Heart left ventricle (tissue), 16 donors: ENCODE data around the gene NCK2. TPM values are rescaled to one million over a fixed set of nuclear protein-coding genes. Genes with fewer than 3 reads are reported as not detected.

Experiments used
- ATAC-seq, 4 donors: fragments of 200-7000 bp; cut with Tn5 transposase; one replicate each; pipeline ENCODE4 v1.9.1; 2020 to 2022; ENCODE audit warnings: moderate library complexity in 4 of 4, mild to moderate bottlenecking in 3 of 4, moderate number of reproducible peaks in 1 of 4
- DNase-seq, 5 donors: peaks; one replicate each; pipeline ENCODE4 v3.0.0-alpha.2; 2020
- H3K27ac ChIP-seq, 12 donors: fragments of 200-600 bp; sonication (generic) in 4 of 12; one replicate each; pipeline versions ENCODE4 v1.5.0 to v1.8.0; 2016 to 2022; ENCODE audit warnings: mild to moderate bottlenecking in 2 of 12
- H3K27me3 ChIP-seq, 9 donors: fragments of 200-600 bp; sonication (generic) in 2 of 9; one replicate each; pipeline versions ENCODE4 v1.5.1 to v1.8.0; 2016 to 2022; ENCODE audit warnings: mild to moderate bottlenecking in 3 of 9
- H3K36me3 ChIP-seq, 9 donors: fragments of 200-600 bp; sonication (generic) in 2 of 9; one replicate each; pipeline versions ENCODE4 v1.5.0 to v1.8.0; 2018 to 2022; ENCODE audit warnings: mild to moderate bottlenecking in 2 of 9
- H3K4me1 ChIP-seq, 12 donors: fragments of 200-600 bp; sonication (generic) in 4 of 12; one replicate each; pipeline versions ENCODE4 v1.5.0 to v1.8.0; 2016 to 2022; ENCODE audit warnings: mild to moderate bottlenecking in 3 of 12
- H3K4me3 ChIP-seq, 12 donors: fragments of 200-600 bp; sonication (generic) in 4 of 12; one replicate each; pipeline versions ENCODE4 v1.5.0 to v1.8.0; 2017 to 2022; ENCODE audit warnings: mild to moderate bottlenecking in 9 of 12, moderate library complexity in 4 of 12
- H3K9me3 ChIP-seq, 12 donors: fragments of 200-600 bp; sonication (generic) in 4 of 12; one replicate each; pipeline versions ENCODE4 v1.5.0 to v1.8.0; 2016 to 2022; ENCODE audit warnings: mild to moderate bottlenecking in 1 of 12
- POLR2A ChIP-seq, 2 donors: fragments of 450-650 bp; IDR thresholded peaks; one replicate each; pipeline ENCODE4 v1.6.1; 2017; ENCODE audit warnings: antibody characterized with exemption in 2 of 2, mild to moderate bottlenecking in 2 of 2, moderate library complexity in 2 of 2
- WGBS, 4 donors: extraction: QIAGEN DNeasy Blood & Tissue Kit in 2 of 4; methylation state at CpG; one replicate each; pipeline versions ENCODE4 v1.1.5 to v1.1.7; 2013 to 2018; 5-methylcytosine and 5-hydroxymethylcytosine counted together
- intact Hi-C, 10 donors: fragments of 100-400 bp; cut with DNase I; formaldehyde crosslinking; loops; one replicate each; pipeline versions ENCODE4 v1.11.1 to v1.14.2; 2022
- polyA plus RNA-seq, 2 donors: library from polyadenylated mRNA; stranded (reverse); fragments of 200-250 nt; gene quantifications; one replicate each; pipeline ENCODE4 v1.2.3, GENCODE V29; 2013
- total RNA-seq, 9 donors: library from RNA; depleted of rRNA in 2 of 9; stranded (reverse); fragments of >200 nt in 2 of 9; fragmentation: NEBNext Ultra II Directional in 3 of 9; extraction: Animal tissue kit (Norgen Biotek cat#: 25700) in 3 of 9; gene quantifications; one replicate each; pipeline versions ENCODE4 v1.1.0 to v1.2.4, GENCODE V29; 2016 to 2023
- TF ChIP-seq, protein P1 (sequence below), 12 donors: fragments of 200-600 bp; sonication (generic) in 4 of 12; IDR thresholded peaks; one replicate each; pipeline versions ENCODE4 v1.5.0 to v1.8.0; 2018 to 2022; ENCODE audit warnings: antibody characterized with exemption in 12 of 12, mild to moderate bottlenecking in 5 of 12
- donor health status: ischemic (EF 13 %, LVEDD 7.1; RV severe dilation, severe dysfunction).
- donor health status: healthy with polysubstance abuse.
- donor health status: DM: no; HTN: yes; CAD: no.
- donor health status: DM: no; HTN: no; CAD: no.
- donor health status: ischemic (EF 25% LVEDD 6.9; RV normal size, moderate dysfunction).
- donor health status: ischemic (EF 25% LVEDD 5.7; RV mildly dilated, moderate dysfunction).
- donor health status: healthy.
- donor health status: DM: yes; HTN: yes; CAD: no.
- donor health status: ischemic (EF 35%, LVEDD 5.7; RV mildly dilated, moderate dysfunction).
- donor health status: nonischemic (EF 11% LVEDD 7.7; RV severe dilation, severe dysfunction).
- donor health status: DM: yes; HTN: yes; CAD: no.
- donor health status: PGD.
- donor health status: ischemic (EF 29% LVEDD 5.4; RV normal size, mild dysfunction).
- donor health status: nonischemic (EF 23%, LVEDD 6.1; RV moderate dilation, normal function).

NCK2 gene
- total and polyA plus RNA-seq, 11 donors: 22.6 to 54.2 (median 33.4) TPM

DNA sequence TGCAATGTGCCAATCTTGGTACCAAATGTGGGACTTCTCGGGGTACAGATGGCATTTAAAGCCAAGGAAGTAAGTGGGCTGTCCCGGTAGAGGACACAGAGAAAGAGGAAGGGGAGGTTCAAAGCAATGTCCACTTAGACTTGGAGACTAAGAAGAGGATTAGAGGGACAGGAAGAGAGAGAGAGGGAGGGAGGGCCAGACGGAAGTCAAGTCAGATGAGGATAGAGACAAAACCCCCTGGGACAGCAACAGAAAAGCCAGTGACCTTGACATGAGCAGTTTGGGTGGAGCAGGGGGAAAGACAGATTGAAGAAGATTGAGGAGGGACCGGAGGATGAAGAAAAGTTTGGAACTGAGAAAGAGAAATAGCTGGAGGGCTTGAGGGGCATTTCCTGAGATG is 164.5 kb downstream of the NCK2 start:
- ATAC-seq: peak in 3 of 4 donors; percentile 22 to 41 (median 39)
- peak overlapping the region in 7 of 12 donors; percentile 23 to 69 (median 54) for H3K27ac ChIP-seq
- TF ChIP-seq, protein P1, sequence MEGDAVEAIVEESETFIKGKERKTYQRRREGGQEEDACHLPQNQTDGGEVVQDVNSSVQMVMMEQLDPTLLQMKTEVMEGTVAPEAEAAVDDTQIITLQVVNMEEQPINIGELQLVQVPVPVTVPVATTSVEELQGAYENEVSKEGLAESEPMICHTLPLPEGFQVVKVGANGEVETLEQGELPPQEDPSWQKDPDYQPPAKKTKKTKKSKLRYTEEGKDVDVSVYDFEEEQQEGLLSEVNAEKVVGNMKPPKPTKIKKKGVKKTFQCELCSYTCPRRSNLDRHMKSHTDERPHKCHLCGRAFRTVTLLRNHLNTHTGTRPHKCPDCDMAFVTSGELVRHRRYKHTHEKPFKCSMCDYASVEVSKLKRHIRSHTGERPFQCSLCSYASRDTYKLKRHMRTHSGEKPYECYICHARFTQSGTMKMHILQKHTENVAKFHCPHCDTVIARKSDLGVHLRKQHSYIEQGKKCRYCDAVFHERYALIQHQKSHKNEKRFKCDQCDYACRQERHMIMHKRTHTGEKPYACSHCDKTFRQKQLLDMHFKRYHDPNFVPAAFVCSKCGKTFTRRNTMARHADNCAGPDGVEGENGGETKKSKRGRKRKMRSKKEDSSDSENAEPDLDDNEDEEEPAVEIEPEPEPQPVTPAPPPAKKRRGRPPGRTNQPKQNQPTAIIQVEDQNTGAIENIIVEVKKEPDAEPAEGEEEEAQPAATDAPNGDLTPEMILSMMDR (IDR thresholded peaks at IDR 0.05): no peak
- TF ChIP-seq POLR2A (IDR thresholded peaks at IDR 0.05): no peak
- H3K9me3 ChIP-seq: peaks cover 0 to 11% (median 1%) of the 10 kb centered on the region in 12 donors
- peak in 1 of 5 donors; percentile 37 for DNase-seq
- intact Hi-C loops: no loop called here
- no peaks in the 10 kb centered on the region for H3K36me3 ChIP-seq
- no peaks in the 10 kb centered on the region for H3K27me3 ChIP-seq
- 53 to 73% (median 62%) methylated on average over 4 of the region's 4 CpGs for WGBS, 4 donors
- H3K4me3 ChIP-seq: peak overlapping the region in 2 of 12 donors; percentile 7
- H3K4me1 ChIP-seq: peaks cover 0 to 39% (median 21%) of the 10 kb centered on the region in 12 donors

DNA sequence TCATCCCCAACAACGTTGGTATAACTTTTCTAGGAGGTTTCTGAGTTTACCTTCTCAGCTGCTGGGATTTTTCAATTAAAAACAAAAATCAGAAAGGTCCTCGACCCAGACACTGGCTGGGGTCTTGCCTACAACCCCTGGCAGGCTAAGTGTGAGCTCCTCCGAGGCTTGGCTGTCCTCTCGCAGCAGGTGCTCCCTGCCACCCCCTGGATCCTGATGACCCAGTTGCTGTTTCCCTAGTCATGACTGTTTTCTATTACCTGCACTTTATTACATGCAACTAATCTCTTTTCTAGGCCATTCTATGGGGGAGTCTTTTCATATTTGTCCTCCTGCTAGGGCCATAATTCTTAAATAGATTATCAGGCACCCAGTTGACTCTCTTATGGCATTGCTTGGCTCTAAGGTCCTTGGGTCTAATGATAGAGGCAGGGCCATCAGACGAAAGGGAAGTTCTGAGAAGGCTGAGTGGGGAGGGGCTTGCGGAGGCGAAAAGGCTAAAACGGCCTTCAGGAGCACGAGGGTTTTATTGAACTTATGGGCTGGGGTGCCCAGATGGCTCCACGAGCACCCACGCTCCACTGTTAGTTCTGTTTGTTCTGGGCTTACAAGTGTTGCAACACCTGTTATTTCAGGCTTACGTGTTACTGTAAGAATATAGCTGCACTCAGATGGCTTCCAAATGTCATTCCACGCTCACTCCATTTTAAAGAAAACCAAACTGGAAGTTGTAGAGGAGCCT is 166.0 kb downstream of the NCK2 start:
- peaks cover 0 to 26% (median 14%) of the 10 kb centered on the region in 12 donors for H3K9me3 ChIP-seq
- H3K4me3 ChIP-seq: no peak overlapping the region
- TF ChIP-seq POLR2A (IDR thresholded peaks at IDR 0.05): no peak
- TF ChIP-seq, protein P1 (IDR thresholded peaks at IDR 0.05): no peak
- no peak for ATAC-seq
- H3K27me3 ChIP-seq: no peaks in the 10 kb centered on the region
- no peak for DNase-seq
- H3K36me3 ChIP-seq: no peaks in the 10 kb centered on the region
- intact Hi-C loops: loop anchor here in 1 of 10 donors (10.0 kb wide), 1 partner anchor 174 kb away; no protein-coding TSS in a partner anchor
- H3K27ac ChIP-seq: no peak overlapping the region
- WGBS, 4 donors: 92% methylated on average over 13 of the region's 13 CpGs
- peaks cover 0 to 35% (median 21%) of the 10 kb centered on the region in 12 donors for H3K4me1 ChIP-seq

DNA sequence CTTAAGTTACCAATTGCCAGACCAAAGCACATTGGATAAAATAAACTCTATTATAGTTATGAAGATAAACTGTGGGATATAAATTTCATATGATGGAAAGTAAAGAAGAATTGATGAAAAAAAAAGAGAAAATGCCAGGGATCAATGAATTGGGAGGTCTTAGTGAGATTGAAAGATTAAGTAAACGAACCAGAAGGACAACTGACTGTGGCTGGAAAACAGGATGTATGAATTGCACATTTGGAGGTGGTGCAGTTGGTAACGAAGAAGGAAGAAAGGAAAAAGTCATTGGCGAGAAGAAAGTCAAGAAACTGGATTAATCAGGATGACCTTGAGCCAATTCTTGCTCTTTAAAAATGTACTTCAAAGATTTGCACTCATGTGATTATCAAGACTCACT is 166.7 kb downstream of the NCK2 start:
- no peak for TF ChIP-seq POLR2A (IDR thresholded peaks at IDR 0.05)
- TF ChIP-seq, protein P1 (IDR thresholded peaks at IDR 0.05): no peak
- WGBS, 4 donors: 93 to 96% (median 94%) methylated on average over 3 of the region's 3 CpGs
- DNase-seq (no peak), ATAC-seq (no peak)
- Histone ChIP-seq H3K4me3 (no peak overlapping the region), H3K9me3 (peaks cover 0 to 33% (median 16%) of the 10 kb centered on the region in 12 donors), H3K27me3 (no peaks in the 10 kb centered on the region), H3K27ac (no peak overlapping the region), H3K36me3 (no peaks in the 10 kb centered on the region), H3K4me1 (peaks cover 0 to 34% (median 18%) of the 10 kb centered on the region in 12 donors)
- intact Hi-C loops: loop anchor here in 1 of 10 donors (10.0 kb wide), 1 partner anchor 173 kb away; no protein-coding TSS in a partner anchor

DNA sequence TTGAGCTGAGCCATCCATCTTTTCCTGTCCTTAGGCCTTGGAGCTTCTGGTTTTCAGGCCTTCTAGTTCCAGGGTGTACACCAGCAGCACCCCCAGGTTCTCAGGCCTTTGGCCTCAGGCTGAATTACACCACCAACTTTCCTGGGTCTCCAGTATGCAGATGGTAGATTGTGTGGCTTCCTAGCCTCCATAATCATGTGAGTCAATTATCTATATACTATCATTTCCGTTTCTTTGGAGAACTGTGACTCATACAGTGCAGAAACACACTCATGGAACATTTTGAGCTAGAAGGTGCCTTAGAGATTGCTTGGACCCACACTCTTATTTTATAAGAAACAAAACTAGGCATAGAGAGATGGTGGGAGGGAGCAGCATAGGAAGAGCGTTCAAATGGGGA is 167.4 kb downstream of the NCK2 start:
- no peak for DNase-seq
- WGBS, 4 donors: 90 to 94% (median 93%) methylated on average over 2 of the region's 2 CpGs
- Histone ChIP-seq H3K4me3 (no peak overlapping the region), H3K9me3 (peaks cover 0 to 34% (median 16%) of the 10 kb centered on the region in 12 donors), H3K27me3 (no peaks in the 10 kb centered on the region), H3K36me3 (no peaks in the 10 kb centered on the region), H3K27ac (no peak overlapping the region), H3K4me1 (peaks cover 0 to 27% (median 15%) of the 10 kb centered on the region in 12 donors)
- intact Hi-C loops: loop anchor here in 1 of 10 donors (10.0 kb wide), 1 partner anchor 173 kb away; no protein-coding TSS in a partner anchor
- ATAC-seq: no peak
- TF ChIP-seq, protein P1 (IDR thresholded peaks at IDR 0.05): no peak
- no peak for TF ChIP-seq POLR2A (IDR thresholded peaks at IDR 0.05)
